ENCODE measurements around the gene FASTK. TPM values are rescaled to one million over a fixed set of nuclear protein-coding genes. Genes with fewer than 3 reads are reported as not detected.

The FASTK gene
- total RNA-seq, 4 donors from 2014 or later = 121 to 241 (median 144) TPM

DNA sequence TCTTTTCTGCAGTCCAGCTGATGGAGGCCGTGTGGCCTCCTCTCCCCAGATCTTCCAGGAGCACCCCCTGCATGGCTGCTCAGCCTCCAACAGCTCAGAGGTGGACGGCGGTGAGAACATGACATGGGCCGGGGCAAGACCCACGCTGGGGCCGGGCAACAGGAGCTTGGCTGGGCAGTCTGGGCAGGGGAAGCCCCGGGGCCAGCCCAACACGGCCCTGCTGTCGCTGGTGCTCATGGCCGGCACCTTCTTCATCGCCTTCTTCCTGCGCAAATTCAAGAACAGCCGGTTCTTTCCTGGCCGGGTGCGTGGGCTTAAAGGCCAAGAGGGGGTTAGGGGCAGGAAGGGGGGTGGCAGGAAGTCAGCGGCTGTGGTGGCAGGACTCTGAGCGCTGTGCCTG is 6.6 kb downstream of the FASTK start:
- intact Hi-C loops (cut with DNase I; ENCODE audit: low total_unique reads) (loop anchor here (5.0 kb wide), 1 partner anchor 1547 kb away; no protein-coding TSS in a partner anchor), in situ Hi-C loops (cut with MboI; ENCODE audit: low pct_ligation_motif_present in 1 of 4, low pct_unique_long_range_greater_than_20kb in 1 of 4, low sequenced_read_pairs in 3 of 4) (no loop called here)
- Histone ChIP-seq H3K27me3 (no peaks in the 10 kb centered on the region), H3K36me3 (peaks cover 0 to 52% (median 24%) of the 10 kb centered on the region in 4 donors), H3K27ac (no peak overlapping the region), H3K9me3 (no peaks in the 10 kb centered on the region), H3K4me1 (peaks cover 0 to 17% (median 5%) of the 10 kb centered on the region in 4 donors), H3K4me3 (no peak overlapping the region)
- DNase-seq = no peak
- TF ChIP-seq, protein P1, sequence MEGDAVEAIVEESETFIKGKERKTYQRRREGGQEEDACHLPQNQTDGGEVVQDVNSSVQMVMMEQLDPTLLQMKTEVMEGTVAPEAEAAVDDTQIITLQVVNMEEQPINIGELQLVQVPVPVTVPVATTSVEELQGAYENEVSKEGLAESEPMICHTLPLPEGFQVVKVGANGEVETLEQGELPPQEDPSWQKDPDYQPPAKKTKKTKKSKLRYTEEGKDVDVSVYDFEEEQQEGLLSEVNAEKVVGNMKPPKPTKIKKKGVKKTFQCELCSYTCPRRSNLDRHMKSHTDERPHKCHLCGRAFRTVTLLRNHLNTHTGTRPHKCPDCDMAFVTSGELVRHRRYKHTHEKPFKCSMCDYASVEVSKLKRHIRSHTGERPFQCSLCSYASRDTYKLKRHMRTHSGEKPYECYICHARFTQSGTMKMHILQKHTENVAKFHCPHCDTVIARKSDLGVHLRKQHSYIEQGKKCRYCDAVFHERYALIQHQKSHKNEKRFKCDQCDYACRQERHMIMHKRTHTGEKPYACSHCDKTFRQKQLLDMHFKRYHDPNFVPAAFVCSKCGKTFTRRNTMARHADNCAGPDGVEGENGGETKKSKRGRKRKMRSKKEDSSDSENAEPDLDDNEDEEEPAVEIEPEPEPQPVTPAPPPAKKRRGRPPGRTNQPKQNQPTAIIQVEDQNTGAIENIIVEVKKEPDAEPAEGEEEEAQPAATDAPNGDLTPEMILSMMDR (IDR thresholded peaks at IDR 0.05) = no peak
- TF ChIP-seq POLR2A (IDR thresholded peaks at IDR 0.05) (no peak), POLR2AphosphoS5 (IDR thresholded peaks at IDR 0.05) (no peak), EP300 (IDR thresholded peaks at IDR 0.05; ENCODE audit: low read depth) (no peak)
- 91% methylated on average over 17 of the region's 17 CpGs; no CpG with 5 or more reads in 1 of the 2 donors for WGBS, 2 donors (ENCODE audit: low coverage in 1 of 2)

- Histone ChIP-seq H3K27ac (no peak overlapping the region), H3K4me3 (no peak overlapping the region), H3K27me3 (no peaks in the 10 kb centered on the region), H3K36me3 (peaks cover 0 to 75% (median 31%) of the 10 kb centered on the region in 4 donors), H3K9me3 (no peaks in the 10 kb centered on the region), H3K4me1 (no peaks in the 10 kb centered on the region)
- WGBS, 2 donors (ENCODE audit: low coverage in 1 of 2) = 95% methylated on average over 39 of the region's 39 CpGs; no CpG with 5 or more reads in 1 of the 2 donors
- intact Hi-C loops (cut with DNase I; ENCODE audit: low total_unique reads) (loop anchor here (5.0 kb wide), 1 partner anchor 1544 kb away; no protein-coding TSS in a partner anchor), in situ Hi-C loops (cut with MboI; ENCODE audit: low pct_ligation_motif_present in 1 of 4, low pct_unique_long_range_greater_than_20kb in 1 of 4, low sequenced_read_pairs in 3 of 4) (no loop called here)
- DNase-seq = no peak
- TF ChIP-seq, protein P1 (IDR thresholded peaks at IDR 0.05) = no peak
- no peak for TF ChIP-seq POLR2A (IDR thresholded peaks at IDR 0.05)
- TF ChIP-seq POLR2AphosphoS5 (IDR thresholded peaks at IDR 0.05) = no peak
- no peak for TF ChIP-seq EP300 (IDR thresholded peaks at IDR 0.05; ENCODE audit: low read depth)
Measured at GRCh38 chr7:151071032-151071866, 9.4 kb downstream of the FASTK start.

DNA sequence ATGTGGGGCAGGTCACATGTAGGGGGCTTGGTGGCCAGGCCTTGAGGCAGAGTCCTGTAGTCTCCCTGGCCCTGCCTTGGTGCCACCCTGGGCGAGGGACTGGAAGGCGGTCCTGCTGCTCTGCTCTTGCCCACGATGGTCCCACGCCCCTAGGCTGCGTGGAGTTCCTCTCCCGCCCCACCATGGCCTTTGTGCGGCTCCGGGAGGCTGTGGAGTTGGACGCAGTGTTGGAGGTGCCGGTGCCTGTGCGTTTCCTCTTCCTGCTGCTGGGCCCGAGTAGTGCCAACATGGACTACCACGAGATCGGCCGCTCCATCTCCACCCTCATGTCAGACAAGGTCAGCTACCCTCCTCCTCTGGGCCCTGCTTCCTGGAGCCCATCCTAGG is 10.0 kb downstream of the FASTK start:
- Histone ChIP-seq H3K27me3 (no peaks in the 10 kb centered on the region), H3K4me1 (no peaks in the 10 kb centered on the region), H3K9me3 (no peaks in the 10 kb centered on the region), H3K4me3 (no peak overlapping the region), H3K27ac (no peak overlapping the region), H3K36me3 (peaks cover 0 to 79% (median 31%) of the 10 kb centered on the region in 4 donors)
- intact Hi-C loops (cut with DNase I; ENCODE audit: low total_unique reads) (loop anchor here (5.0 kb wide), 1 partner anchor 1543 kb away; no protein-coding TSS in a partner anchor), in situ Hi-C loops (cut with MboI; ENCODE audit: low pct_ligation_motif_present in 1 of 4, low pct_unique_long_range_greater_than_20kb in 1 of 4, low sequenced_read_pairs in 3 of 4) (no loop called here)
- no peak for TF ChIP-seq POLR2A (IDR thresholded peaks at IDR 0.05)
- TF ChIP-seq POLR2AphosphoS5 (IDR thresholded peaks at IDR 0.05) = no peak
- TF ChIP-seq EP300 (IDR thresholded peaks at IDR 0.05; ENCODE audit: low read depth) = no peak
- TF ChIP-seq, protein P1 (IDR thresholded peaks at IDR 0.05) = no peak
- no peak for DNase-seq
- WGBS, 2 donors (ENCODE audit: low coverage in 1 of 2) = 94% methylated on average over 14 of the region's 15 CpGs; no CpG with 5 or more reads in 1 of the 2 donors

- H3K4me1 ChIP-seq = no peaks in the 10 kb centered on the region
- no peak overlapping the region for H3K27ac ChIP-seq
- peaks cover 0 to 81% (median 28%) of the 10 kb centered on the region in 4 donors for H3K36me3 ChIP-seq
- in situ Hi-C loops (cut with MboI; ENCODE audit: low pct_ligation_motif_present in 1 of 4, low pct_unique_long_range_greater_than_20kb in 1 of 4, low sequenced_read_pairs in 3 of 4) = no loop called here
- no peaks in the 10 kb centered on the region for H3K9me3 ChIP-seq
- TF ChIP-seq, protein P1 (IDR thresholded peaks at IDR 0.05) = no peak
- TF ChIP-seq POLR2A (IDR thresholded peaks at IDR 0.05) (no peak), POLR2AphosphoS5 (IDR thresholded peaks at IDR 0.05) (no peak), EP300 (IDR thresholded peaks at IDR 0.05; ENCODE audit: low read depth) (no peak)
- H3K27me3 ChIP-seq = no peaks in the 10 kb centered on the region
- 87% methylated on average over 16 of the region's 17 CpGs; no CpG with 5 or more reads in 1 of the 2 donors for WGBS, 2 donors (ENCODE audit: low coverage in 1 of 2)
- no peak for DNase-seq
- intact Hi-C loops (cut with DNase I; ENCODE audit: low total_unique reads) = loop anchor here (5.0 kb wide), 1 partner anchor 1543 kb away; no protein-coding TSS in a partner anchor
- no peak overlapping the region for H3K4me3 ChIP-seq
Measured at GRCh38 chr7:151069841-151070573, 10.6 kb downstream of the FASTK start.
